Adipose tissue (tissue), 3 donors: ENCODE data around the gene ANKK1. TPM values are rescaled to one million over a fixed set of nuclear protein-coding genes. Genes with fewer than 3 reads are reported as not detected.

ENCODE experiments used
- H3K27ac ChIP-seq: one replicate; pipeline ENCODE4 v1.5.1; 2013; ENCODE audit warnings: low read depth, low read length
- WGBS, 3 donors: extraction: QIAGEN DNeasy Blood & Tissue Kit; methylation state at CpG; one replicate each; pipeline ENCODE4 v1.1.7; 2013; 5-methylcytosine and 5-hydroxymethylcytosine counted together
- polyA plus RNA-seq, 3 donors: library from polyadenylated mRNA; stranded (reverse); fragments of 200-250 nt; gene quantifications; one replicate each; pipeline ENCODE4 v1.2.3, GENCODE V29; 2013
- donor health status: healthy with polysubstance abuse.
- donor health status: Bipolar disorder and iron deficiency.
- donor health status: healthy.

ANKK1 gene
- polyA plus RNA-seq, 3 donors: 0.12 to 1.1 (median 0.12) TPM

DNA sequence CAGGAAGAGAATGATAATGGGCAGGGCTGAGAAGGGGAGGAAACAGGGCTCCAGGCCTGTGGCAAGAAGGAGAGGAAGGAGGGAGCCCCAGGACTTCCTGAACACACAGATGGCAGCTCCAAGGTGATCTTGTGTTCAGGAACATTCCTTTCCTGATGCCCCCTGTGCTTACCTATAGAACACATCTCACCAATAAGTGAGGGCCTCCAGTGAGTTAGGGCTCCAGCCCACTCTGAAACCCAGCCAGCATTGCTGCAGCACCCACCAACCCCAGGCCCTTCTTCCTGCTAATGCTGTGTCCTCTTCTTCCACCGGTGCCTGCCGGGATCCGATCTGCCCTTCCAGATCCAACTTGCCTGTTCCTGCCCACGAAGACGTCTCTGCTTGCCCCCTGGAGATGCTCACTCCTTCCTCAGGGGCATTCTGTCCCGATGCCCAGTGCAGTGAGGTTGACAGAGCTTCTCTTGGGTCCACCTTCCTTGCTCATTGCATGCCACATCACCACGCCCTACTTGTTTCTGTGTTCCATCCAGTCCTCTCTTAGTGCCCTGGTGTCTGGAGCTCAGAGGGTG, 17.4 kb downstream of the ANKK1 start:
- 75 to 89% (median 83%) methylated on average over 7 of the region's 7 CpGs for WGBS, 3 donors
- no peak overlapping the region for H3K27ac ChIP-seq

DNA sequence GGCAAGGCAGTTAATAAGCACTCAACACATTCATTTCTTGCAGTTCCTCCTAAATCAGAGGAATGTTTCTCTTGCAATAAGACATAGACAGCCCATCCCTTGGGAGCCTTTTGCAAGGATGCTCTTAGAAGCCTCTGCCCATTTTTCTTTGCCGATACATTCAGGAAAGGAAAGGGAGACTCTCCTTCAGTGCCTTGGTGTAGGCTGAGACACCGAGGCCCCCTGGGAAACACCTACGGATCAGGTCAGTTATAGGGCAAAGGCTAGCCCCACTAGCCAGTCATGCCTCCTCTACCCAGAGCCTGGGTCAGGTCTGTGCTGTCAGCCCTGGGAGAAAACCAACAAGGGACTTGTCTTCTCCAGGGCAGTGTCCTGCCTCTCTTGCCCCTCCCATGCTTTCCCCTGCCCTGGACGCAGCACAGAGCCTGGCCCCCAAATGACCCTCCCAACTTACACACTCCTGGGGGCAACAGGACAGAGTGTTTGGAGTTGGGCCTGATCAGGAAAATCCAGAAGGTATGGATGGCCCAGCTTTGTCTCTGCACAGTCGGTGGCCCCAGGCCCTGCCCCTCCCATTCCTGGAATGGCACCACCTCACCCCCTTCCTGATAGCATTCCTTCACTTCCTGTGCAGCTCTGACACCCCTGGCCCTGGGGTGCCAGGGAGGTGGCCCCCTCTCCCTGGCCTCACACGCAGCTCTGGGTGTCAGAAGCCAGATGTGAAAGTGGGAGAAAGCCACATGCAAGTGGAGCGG, 18.3 kb downstream of the ANKK1 start:
- no peak overlapping the region for H3K27ac ChIP-seq
- WGBS, 3 donors: 61 to 71% (median 68%) methylated on average over 7 of the region's 7 CpGs

DNA sequence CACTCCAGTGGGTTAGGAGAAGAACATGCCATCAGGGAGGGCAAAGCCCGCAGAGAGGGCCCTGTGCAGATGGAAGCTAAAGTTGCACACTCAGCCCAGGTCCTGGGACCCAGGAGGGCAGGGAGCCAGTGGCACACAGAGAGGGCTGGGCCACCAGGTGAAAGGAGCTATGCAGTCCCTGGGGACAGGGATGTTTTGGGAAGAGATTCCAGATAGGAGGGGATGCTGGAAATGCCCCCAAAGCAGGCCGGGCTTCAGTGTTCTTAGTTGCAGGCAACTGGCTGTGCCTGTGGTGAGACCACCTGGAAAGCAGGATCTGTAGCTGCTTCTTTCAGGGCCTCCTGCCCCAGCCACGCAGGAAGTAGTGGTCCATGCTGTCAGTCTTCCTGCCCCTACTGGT, 19.6 kb downstream of the ANKK1 start:
- no peak overlapping the region for H3K27ac ChIP-seq
- 68 to 79% (median 73%) methylated on average over 3 of the region's 3 CpGs for WGBS, 3 donors

DNA sequence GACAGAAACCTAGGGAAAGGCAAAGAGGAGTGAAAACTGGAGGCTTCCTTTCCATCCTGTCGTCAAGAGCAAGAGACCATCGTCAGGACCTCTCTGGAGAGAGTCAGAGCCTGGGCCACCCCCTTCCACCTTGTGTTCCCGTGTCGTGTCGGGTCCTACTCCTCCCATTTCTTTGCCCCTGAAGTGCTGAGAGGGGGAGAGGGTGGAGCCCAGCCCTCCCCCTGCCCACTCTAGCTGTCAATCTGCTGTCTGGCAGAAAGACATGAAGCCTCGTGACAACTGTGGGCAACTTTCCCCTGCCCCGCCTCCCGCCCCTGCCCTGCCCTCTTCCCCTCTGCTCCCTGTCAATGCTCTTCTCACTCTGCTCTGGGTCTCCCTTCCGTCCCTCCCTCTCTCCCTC, 20.6 kb downstream of the ANKK1 start:
- no peak overlapping the region for H3K27ac ChIP-seq
- WGBS, 3 donors: 58 to 68% (median 61%) methylated on average over 9 of the region's 9 CpGs

DNA sequence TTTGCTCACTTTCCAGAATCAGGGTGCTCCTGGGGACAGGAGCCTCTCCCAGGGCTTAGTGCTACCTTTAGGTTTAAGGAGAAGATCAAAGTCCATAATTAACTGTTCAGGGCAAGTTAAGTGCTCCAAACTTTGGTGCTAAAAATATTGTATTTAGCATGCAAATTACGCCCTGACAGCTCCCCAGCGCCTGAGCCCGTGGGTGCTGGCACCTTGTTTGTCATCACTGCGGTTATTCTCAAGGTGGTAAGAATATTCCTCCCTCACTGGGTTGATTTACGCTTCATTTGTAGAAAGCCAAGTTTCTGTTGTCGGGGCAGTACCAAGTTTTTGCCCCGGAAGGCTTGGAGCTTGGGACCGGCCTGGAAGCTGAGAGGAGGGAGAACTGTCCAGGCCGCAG, 21.3 kb downstream of the ANKK1 start:
- 84 to 90% (median 84%) methylated on average over 9 of the region's 9 CpGs for WGBS, 3 donors
- H3K27ac ChIP-seq: no peak overlapping the region

DNA sequence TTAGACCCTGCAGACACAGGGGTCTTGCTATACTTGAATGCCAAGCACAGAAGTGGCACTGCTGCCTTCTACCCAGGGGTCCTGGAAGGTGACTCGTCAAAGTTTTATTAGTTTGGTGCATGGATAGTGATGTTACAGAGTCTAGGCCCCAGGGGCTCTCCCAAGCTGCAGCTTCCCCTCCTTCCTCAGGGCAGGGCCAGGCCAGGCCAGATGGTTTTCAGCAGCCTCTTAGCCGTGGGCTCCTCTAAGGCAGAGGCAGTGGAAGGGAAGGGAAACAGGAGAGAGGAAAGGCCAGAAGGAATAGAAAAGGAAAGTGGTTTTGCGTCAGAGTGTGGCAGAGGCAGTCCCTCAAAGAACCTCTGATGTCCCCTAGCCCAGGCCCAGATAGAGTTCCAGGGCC, 21.9 kb downstream of the ANKK1 start:
- no peak overlapping the region for H3K27ac ChIP-seq
- 69 to 78% (median 75%) methylated on average over 3 of the region's 3 CpGs for WGBS, 3 donors

DNA sequence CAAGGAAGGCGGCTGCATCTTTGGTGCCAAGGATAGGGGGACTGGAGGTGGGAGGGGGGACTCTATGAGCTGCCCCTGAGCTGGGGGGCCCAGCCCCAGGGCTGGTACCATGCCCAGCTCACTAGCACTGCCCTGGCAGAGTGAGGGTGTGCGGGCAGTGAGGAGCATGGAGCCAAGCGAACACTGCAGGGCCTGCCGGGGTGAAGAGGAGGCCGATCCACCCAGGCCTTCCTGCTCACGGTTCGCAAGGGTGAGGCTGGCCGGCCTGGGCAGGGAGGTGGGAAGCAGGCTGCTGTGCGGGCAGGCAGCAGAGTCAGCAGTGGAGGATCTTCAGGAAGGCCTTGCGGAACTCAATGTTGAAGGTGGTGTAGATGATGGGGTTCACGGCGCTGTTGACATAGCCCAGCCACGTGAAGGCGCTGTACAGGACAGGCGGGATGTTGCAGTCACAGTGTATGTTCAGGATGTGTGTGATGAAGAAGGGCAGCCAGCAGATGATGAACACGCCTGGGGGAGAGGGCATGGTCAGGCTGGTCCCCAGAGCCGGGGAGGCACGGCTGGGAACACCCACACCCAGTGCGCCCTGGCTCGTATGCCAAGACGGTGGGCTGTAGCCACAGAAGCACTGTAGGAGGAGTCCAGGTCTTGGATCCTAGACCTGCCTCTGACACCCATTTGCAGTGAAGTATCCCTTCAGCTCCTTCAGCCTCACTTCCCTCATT, 23.0 kb downstream of the ANKK1 start:
- H3K27ac ChIP-seq: no peak overlapping the region
- WGBS, 3 donors: 85 to 92% (median 90%) methylated on average over 21 of the region's 21 CpGs

DNA sequence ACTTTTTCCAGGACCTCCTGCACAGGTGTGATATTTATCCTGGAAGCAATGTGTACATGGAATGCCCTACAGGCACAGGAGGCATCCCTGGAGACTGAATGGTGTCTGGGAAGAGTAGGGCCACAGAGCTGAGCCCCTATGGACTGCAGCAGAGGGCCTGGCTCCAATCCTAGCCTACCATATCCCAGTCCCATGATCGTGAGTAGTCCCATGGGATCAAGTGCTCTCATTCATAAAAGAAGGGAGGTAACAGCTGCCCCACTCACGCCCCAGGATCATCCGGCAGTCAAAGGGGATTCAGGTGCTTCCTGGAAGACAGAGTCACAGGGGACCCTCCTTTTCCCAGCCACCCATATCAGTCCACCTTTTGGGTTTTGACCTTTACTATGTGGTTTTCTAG, 24.0 kb downstream of the ANKK1 start:
- 64 to 72% (median 65%) methylated on average over 3 of the region's 3 CpGs for WGBS, 3 donors
- no peak overlapping the region for H3K27ac ChIP-seq

DNA sequence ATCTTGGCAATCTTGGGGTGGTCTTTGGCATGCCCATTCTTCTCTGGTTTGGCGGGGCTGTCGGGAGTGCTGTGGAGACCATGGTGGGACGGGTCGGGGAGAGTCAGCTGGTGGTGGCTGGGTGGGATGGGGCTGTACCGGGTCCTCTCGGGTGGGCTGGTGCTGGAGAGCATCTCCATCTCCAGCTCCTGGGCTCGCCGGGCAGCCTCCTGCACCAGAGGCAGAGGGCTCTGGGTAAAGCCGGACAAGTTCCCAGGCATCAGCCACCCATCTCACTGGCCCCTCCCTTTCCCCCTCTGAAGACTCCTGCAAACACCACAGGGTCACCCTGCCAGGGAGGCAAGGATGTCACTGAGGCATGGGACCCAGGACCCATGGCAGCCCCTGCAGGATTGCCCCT, 25.1 kb downstream of the ANKK1 start:
- 76 to 95% (median 82%) methylated on average over 9 of the region's 9 CpGs for WGBS, 3 donors
- H3K27ac ChIP-seq: no peak overlapping the region

DNA sequence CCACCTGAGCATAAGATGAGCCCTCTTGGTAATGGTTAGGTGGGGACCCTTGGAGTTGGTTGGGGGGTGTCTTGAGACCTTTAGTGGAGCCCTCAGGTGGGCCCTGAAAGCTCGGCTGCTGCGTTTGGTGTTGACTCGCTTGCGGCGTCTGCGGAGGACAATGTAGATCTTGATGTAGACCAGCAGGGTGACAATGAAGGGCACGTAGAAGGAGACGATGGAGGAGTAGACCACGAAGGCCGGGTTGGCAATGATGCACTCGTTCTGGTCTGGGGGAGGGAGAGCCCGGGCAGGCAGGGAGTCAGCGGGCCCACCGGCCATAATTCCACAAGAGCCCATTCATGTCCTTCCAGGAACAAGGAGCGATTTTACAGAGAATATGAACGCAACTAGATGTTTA, 27.8 kb downstream of the ANKK1 start:
- H3K27ac ChIP-seq: no peak overlapping the region
- WGBS, 3 donors: 92 to 93% (median 92%) methylated on average over 16 of the region's 16 CpGs

DNA sequence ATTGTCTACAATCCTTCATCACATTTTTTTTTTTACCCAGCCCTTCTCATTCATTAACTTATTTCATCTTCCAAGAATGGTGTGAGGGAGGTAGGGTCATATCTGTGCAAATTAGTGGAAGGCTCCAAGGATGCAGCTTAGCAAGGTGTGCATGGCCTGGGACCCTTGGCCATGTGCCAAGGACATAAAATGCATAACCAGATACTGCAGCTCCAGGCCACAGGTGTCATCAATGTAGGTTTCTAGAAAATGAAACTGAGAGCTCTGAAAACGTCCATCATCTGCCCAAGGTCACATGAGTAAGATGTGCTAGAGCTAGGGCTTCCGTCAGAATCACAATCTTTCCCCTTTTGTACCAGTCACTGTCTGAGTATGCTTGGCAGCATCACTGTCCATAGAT, 29.8 kb downstream of the ANKK1 start:
- 44 to 68% (median 52%) methylated on average over 2 of the region's 2 CpGs for WGBS, 3 donors

DNA sequence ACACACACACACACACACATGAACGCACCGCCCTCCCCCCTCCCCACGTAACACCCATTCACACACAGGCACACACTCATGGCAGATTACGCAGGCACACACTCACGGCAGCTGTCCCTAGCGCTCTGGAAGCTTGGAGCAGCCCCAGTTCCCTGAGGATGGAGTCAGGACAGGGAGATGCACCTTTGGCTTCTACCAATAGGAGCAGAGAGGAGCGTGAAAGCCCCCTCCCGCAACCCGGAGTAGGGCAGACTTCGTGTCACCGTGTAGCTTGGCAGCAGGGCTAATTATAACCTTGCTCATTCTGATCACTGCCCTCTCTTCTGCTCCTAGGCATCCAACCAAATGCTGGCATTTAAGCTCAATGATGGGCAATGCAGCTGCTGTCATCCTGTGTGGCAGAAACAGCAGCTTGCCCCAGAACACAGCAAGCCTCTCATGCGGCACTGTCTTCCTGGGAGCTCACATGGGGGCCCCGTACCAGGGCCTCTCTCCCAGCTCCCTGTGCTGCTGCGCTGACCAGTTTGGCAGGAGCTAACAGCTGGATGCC, 31.9 kb downstream of the ANKK1 start:
- no peak overlapping the region for H3K27ac ChIP-seq
- WGBS, 3 donors: 59 to 78% (median 76%) methylated on average over 13 to 14 of the region's 14 CpGs

More for the DNA sequence above, 29.8 kb downstream of the ANKK1 start:
- H3K27ac ChIP-seq: no peak overlapping the region

DNA sequence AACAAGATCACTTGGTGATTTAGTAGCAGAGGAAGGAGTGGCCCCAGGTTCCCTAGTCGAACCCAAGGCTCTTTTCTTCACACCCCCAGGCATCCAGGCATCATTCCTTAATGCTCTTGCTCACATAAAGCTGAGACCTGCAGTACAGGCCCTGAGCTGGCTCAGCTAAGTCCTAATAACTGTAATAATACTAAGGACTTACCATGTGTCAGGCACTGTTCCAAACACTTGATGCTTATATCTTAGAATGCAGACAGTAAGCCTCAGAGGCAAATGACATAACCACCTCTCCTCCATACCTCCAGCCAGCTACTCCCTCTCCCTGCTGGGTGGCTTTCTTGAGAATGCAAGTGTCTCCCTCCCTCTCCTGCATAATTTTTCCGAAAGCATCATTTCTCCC, 33.2 kb downstream of the ANKK1 start:
- 44 to 54% (median 49%) methylated on average over 2 of the region's 2 CpGs for WGBS, 3 donors
- no peak overlapping the region for H3K27ac ChIP-seq

DNA sequence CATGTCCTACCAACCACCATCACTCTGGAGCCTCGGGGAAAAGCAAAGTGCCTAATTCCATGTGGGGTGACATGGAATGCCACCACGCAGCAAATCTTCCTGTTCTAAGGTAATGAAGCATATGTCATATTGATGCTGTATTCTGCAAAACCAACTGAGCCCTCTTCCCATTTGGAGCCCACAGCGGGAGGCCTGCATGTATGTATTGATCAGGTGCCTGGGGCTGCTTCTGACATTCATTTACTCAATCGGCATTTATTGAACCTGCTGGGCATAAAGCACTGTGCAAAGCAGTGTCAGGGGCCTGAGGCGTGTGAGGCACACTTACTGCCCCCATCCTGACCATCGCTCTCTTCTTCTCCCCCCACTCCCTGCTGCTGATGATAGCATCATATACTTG, 39.1 kb downstream of the ANKK1 start:
- H3K27ac ChIP-seq: no peak overlapping the region
- 54 to 93% (median 90%) methylated on average over 6 of the region's 6 CpGs for WGBS, 3 donors

DNA sequence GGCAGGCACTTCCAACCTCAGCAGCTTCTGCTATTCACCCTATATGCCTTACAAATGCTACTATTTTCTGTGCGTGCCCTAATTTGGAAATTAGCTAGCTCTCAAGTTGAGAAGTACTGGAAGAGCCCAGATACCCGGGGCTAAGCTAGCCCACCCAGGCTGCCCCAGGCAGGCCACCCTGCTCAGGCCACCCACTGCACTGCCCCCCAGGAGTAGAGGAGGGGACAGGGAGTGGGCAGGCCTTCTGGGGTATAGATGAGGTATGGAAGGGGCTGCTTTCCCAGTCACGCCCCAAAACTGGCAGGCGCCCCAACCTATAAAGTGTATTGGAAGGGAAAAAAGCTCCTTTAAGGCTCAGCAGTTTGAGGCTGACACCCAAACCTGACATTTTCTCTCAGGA, 44.2 kb downstream of the ANKK1 start:
- no peak overlapping the region for H3K27ac ChIP-seq
- 81 to 92% (median 89%) methylated on average over 4 of the region's 4 CpGs for WGBS, 3 donors

DNA sequence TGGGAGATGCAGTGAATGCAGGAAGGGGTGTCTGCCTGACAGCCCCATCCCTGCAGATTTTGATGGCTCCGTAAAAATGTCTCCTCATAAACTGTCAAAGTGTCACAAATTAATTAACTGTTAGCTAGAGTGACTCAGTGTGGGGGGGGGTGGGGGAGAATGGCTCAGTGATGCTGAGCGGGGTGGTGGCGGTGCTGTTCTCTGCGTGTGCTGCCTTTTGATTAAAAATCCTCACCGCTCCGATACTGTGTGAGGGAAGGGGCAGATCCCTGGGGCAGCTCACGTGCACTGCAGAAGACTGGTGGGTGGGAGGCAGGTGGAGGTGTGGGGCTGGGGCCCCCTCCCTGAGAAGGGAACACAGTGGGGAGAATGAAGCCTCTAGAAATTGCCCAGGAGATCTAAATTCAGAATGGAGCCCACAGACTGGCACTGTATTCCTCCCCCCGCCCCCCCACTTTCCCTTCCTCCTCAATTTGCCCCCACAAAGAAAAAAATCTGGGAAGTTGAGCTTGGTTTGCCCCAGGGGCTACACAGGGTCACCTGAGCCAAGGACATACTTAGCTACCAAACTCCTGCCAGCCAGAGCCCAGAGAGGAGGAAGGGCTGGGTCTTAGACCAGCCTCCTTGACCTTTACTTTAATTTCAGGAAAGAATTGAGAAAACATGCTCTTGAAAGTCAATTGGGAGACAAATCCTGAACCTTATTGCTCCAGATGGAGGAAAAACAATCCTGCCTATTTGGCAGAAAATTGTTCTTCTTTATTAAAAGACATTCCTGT, 47.8 kb downstream of the ANKK1 start:
- 71 to 87% (median 87%) methylated on average over 8 of the region's 8 CpGs for WGBS, 3 donors
- H3K27ac ChIP-seq: no peak overlapping the region

DNA sequence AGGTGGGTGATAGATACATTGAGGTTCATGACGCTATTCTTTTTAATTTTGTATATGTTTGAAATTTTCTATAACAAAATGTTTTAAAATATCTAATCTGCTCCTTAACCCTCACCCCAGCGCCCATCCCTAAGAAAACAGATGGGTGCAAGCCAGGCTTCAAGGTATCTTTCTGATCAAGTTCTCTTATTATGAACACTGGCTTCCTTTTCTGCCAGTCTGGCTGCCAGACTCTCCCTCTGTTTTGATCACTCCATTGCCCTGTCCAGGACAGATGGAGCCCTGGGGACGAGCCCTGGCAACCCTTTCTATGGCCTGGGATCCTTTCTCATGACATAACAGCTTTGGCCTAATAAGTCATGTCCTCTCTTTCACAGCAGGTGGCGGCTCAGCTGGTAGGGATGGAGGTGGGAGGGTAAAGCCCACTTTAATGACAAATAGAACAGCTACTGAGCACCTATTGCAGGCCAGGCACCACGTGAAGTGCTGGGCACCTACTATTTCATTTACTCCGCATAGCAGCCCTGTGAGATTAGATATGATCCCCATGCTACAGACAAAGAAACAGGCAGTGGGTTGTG, 49.2 kb downstream of the ANKK1 start:
- WGBS, 3 donors: 59 to 71% (median 71%) methylated on average over 6 of the region's 6 CpGs

DNA sequence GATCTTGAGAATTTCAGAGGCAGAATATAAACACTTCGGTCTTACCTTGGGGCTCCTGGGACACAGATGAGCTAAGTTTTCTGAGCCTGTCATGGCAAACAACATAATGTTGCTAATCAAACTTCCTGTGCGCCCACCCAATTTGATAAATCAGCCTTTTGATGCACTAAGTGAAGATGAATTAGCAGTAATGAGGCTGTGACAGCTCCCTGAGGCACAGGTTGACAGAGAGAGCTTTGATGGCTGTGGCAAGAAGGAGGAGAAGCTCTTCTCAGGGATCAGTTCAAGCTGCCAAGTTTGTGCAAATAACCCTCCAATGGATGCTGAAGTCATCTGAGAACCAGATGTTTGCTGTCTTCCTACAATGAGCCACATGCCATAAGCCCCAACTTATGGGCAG, 53.2 kb downstream of the ANKK1 start:
- WGBS, 3 donors: 62 to 89% (median 77%) methylated on average over 2 of the region's 2 CpGs

More for the DNA sequence above, 49.2 kb downstream of the ANKK1 start:
- H3K27ac ChIP-seq: no peak overlapping the region

More for the DNA sequence above, 53.2 kb downstream of the ANKK1 start:
- no peak overlapping the region for H3K27ac ChIP-seq
